Measurements from ENCODE around the gene PTK7. TPM values are rescaled to one million over a fixed set of nuclear protein-coding genes. Genes with fewer than 3 reads are reported as not detected.

The PTK7 gene
- total and polyA plus RNA-seq, 2 of the 8 experiments (the other 6 are each of a cell fraction or from before 2014, with no cell fraction given) = 110 to 138 TPM

- TF ChIP-seq TCF12 (IDR thresholded peaks at IDR 0.05; ENCODE audit: low read depth, low read length) = no peak
- no peak; a peak in 1 of 3 replicates for TF ChIP-seq EP300 (IDR thresholded peaks at IDR 0.05; ENCODE audit: borderline replicate concordance in 1 of 2, low read depth in 2 of 2, low read length in 2 of 2)
- TF ChIP-seq MAFK (IDR thresholded peaks at IDR 0.05; ENCODE audit: low read depth, low read length) = no peak
- no peak for TF ChIP-seq BACH1 (IDR thresholded peaks at IDR 0.05; ENCODE audit: low read length)
- peak; percentile 99 to 100 for TF ChIP-seq RAD21 (IDR thresholded peaks at IDR 0.05 in 1 of 2, conservative IDR thresholded peaks at IDR 0.05 in 1 of 2; ENCODE audit: low read depth in 2 of 2, low read length in 2 of 2)
- no peak for TF ChIP-seq KDM1A (IDR thresholded peaks at IDR 0.05; ENCODE audit: borderline replicate concordance, low read length)
- TF ChIP-seq TEAD4 (IDR thresholded peaks at IDR 0.05; ENCODE audit: low read depth, low read length) = peak; percentile 80
- TF ChIP-seq CTBP2 (IDR thresholded peaks at IDR 0.05; ENCODE audit: borderline replicate concordance, insufficient read depth, insufficient read length, low read length) = no peak
- TF ChIP-seq ASH2L (IDR thresholded peaks at IDR 0.05; ENCODE audit: low read length) = no peak
- TF ChIP-seq KDM4A (IDR thresholded peaks at IDR 0.05; ENCODE audit: low read depth, low read length, severe bottlenecking) = no peak
- no peak for TF ChIP-seq CHD1 (IDR thresholded peaks at IDR 0.05; ENCODE audit: low read depth, low read length)
- no peak for TF ChIP-seq YY1 (IDR thresholded peaks at IDR 0.05; ENCODE audit: low read depth, low read length)
- no peak for TF ChIP-seq FOSL1 (IDR thresholded peaks at IDR 0.05; ENCODE audit: insufficient read depth, low read depth, low read length)
- no peak for TF ChIP-seq SUZ12 (IDR thresholded peaks at IDR 0.05; ENCODE audit: low read length)
- no peak for TF ChIP-seq RFX5 (IDR thresholded peaks at IDR 0.05; ENCODE audit: borderline replicate concordance, low read depth, low read length)
- no peak for TF ChIP-seq SP4 (IDR thresholded peaks at IDR 0.05; ENCODE audit: low read length)
- TF ChIP-seq JUND (IDR thresholded peaks at IDR 0.05; ENCODE audit: low read length) = peak; percentile 62
- 0 out of 2 replicates have a peak, but pooled peaks have one; percentile 22 for TF ChIP-seq POLR2AphosphoS5 (IDR thresholded peaks at IDR 0.05; ENCODE audit: low read depth, low read length)
- TF ChIP-seq E2F6 (IDR thresholded peaks at IDR 0.05) = no peak
- TF ChIP-seq USF2 (IDR thresholded peaks at IDR 0.05; ENCODE audit: low read length) = no peak
- TF ChIP-seq SP1 (IDR thresholded peaks at IDR 0.05; ENCODE audit: low read depth, low read length) = peak; percentile 77
- TF ChIP-seq SRF (IDR thresholded peaks at IDR 0.05; ENCODE audit: low read depth, low read length) = no peak
Measured at GRCh38 chr6:43143235-43144128, 67.4 kb downstream of the PTK7 start (continued).
